T47D (cell line): ENCODE results near the gene IRAK2.

ENCODE experiments used
- DNase-seq, 2 experiments: peaks; one replicate each; pipeline versions ENCODE4 v3.0.0 to v3.0.0-alpha.2; 2011 to 2012; ENCODE audit warnings: low read depth in 1 of 2, low spot score in 1 of 2
- JUND ChIP-seq: IDR thresholded peaks from 2 replicates; pipeline ENCODE4 v1.6.1; 2012; ENCODE audit warnings: low read depth
- in situ Hi-C: cut with HindIII; loops from 2 replicates; pipeline ENCODE4 v1.10.0; 2016; ENCODE audit warnings: low sequenced_read_pairs, low pct_unique_long_range_greater_than_20kb

The IRAK2 gene

DNA sequence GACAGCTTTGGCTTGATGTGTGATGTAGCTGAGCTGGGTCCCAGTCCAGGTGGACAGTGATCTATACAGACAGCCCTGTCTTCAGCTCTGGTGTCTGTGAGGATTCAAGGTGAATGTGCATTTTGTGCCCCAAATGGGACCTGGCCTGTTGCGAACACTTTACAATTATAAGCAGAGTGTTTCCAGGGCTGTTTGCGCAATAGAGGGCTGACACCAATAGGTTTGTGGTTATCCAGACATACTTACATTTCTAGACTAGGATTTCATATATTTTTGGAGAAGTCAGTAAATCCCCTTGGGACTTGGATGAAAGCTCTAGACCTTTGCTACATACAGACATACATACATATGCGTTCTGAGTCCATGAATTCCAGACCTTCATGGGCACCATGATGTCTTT lies 79.3 kb downstream of the IRAK2 start:
- in situ Hi-C loops, result no loop called here
- no peak for DNase-seq
- no peak for TF ChIP-seq JUND

DNA sequence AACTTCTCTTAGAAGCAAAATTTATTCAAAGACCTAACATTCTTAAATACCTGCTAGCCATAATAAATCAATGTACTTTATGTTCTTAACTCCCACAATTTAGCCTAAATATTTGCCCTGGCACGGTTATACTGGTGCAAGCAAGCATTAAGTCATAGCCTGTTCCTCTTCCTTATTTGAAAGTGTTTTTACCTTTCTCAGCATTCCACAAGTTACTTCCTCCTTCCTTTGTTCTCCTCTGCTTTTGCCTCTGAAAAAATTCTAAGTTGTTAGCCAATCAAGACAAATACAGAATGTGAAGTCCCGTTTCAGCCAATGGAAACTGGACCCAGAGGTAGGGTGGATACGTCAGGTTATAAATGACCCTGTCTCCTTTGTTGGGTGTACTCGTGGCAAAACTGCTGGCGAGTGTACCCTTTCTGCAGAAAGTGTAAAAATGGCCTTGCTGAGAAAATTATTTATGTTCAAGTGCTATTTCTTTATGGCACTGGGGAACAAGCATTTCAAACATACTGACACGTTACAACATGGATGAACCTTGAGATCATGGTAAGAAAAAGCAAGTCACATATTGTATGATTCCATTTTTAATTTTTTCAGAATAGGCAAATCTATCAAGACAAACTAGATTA lies 80.5 kb downstream of the IRAK2 start:
- TF ChIP-seq JUND, result no peak
- no peak for DNase-seq
- in situ Hi-C loops, result no loop called here

DNA sequence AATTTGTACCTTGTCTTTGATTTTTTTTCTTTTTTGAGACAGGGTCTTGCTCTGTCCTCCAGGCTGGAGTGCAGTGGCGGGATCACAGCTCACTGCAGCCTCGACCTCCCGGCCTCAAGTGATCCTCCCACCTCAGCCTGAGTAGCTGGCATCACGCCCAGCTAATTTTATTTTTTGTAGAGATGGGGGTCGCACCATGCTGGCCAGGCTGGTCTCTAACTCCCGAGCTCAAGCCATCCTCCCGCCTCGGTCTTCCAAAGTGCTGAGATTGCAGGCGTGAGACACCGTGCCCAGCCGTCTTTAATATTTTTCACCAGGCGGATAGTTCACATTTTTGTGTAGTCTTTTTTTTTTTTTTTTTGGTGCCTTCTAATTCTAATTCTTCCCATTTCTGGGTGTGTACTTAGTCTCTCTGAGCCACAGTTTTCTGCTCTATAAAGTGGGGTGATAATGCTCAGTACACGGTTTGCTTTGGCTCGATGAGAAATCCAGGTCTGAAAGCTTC lies 83.0 kb downstream of the IRAK2 start:
- in situ Hi-C loops, result no loop called here
- no peak for DNase-seq
- no peak for TF ChIP-seq JUND

DNA sequence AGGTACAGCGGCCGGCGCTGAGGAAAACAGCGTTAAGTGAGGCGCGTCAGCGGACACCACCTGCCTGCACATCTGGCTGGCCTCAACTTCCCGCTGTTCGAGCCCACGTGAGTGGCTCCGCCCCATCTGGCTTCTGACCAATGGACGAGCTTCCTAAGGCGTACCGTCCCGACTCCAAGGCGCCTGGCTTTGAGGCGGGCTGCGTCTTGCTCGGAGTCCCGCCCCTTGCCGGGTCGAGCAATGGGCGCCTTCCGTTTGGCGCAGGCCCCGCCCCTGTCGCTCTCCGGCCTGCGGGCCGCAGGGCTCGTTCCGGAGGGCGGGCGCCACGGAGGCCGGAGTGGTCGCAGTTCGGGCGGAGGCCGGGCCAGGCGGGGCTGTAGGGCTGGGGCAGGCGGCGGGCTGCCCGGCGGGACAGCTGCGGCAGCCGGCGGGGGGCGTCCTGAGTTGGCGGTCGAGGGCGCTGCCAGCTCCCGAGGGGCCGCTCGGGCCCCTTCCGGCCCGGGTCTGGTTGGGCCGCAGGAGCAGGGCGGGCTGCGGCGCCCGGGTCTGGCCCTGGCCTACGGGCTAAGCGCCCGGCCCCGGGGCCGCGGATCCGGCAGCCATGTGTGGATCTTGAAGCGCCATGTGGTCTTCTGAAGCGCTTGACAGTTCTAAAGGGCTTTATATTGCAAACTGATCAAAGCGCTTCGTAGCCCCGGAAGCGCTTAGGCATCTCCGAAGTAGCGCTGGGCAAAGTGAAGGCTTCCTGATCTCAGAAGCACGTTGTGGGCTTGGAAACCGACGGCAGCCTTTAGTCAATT lies 83.7 kb downstream of the IRAK2 start, which contains the start of gene TATDN2:
TATDN2 (plus strand) TSS at position 276 of the 800 bp plus-strand sequence. CDS start 742 bp downstream, outside the sequence.
- no peak for TF ChIP-seq JUND
- in situ Hi-C loops, result no loop called here
- peak; percentile 98 to 99 for DNase-seq

DNA sequence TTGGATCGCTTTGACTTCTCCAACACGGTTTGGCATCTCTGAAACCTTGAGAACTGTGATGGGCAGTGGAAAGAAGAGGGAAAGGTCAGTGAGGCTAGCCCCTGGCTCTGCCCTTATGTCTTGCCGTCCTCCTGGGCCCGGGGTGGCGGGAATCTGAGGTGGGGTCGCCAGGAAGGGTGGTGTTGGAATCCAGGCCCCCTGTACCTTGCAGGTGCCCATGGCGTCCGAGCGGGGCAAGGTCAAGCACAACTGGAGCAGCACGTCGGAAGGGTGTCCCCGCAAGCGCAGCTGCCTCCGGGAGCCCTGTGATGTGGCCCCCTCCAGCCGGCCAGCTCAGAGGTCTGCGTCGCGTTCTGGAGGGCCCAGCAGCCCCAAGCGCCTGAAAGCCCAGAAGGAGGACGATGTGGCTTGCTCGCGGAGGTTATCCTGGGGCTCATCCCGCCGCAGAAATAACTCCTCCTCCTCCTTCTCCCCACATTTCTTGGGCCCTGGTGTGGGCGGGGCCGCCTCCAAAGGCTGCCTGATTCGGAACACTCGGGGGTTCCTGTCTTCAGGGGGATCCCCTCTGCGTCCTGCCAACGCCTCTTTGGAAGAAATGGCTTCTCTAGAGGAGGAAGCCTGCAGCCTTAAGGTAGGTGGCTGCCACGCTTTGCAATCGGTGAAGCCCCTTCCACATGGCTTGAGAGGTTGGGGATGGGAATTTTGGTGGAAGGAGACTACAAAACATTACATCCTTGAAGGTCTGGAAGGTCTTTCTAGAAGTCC lies 84.4 kb downstream of the IRAK2 start:
- in situ Hi-C loops, result no loop called here
- DNase-seq, result peak; percentile 9 to 35
- TF ChIP-seq JUND, result no peak

DNA sequence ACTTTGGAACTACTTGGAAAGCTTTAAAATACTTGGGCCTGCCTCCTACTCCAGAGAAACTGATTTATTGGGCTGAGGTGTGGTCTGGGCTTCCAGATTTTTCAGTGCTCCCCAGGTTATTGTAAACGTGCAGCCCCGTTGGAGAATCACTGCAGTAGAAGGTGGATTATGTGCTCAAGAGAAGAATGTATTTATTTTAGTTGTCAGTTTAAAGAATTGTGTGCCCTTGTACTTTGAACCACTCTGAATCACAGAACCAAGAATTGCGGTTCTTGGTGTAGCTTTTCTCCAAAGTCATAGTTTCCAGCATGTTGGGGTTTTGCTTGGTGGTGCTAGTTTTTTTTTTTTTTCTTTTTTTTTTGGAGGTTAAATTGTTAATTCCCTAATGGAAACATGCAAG lies 85.1 kb downstream of the IRAK2 start:
- no peak for TF ChIP-seq JUND
- DNase-seq, result no peak
- in situ Hi-C loops, result no loop called here

DNA sequence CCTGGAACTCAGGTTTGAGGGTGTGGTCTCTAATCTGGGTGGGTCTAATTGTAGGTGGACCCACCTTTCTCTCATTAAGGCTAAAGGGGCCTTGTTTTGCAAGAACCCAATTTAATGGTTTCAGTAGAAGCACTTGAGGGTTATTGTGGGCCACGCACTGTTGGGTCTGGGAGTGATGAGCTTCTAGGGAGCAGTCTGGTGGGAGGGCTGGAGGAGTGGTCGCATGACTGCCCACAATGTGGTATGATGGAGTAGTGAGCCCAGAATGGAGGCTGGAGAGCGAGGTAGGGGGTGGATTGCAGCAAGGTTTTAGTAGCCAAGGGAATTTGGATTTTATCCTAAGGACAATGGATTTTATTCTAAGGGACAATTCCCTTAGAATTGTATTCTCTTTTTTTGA lies 86.3 kb downstream of the IRAK2 start:
- DNase-seq, result no peak
- in situ Hi-C loops, result no loop called here
- TF ChIP-seq JUND, result no peak

DNA sequence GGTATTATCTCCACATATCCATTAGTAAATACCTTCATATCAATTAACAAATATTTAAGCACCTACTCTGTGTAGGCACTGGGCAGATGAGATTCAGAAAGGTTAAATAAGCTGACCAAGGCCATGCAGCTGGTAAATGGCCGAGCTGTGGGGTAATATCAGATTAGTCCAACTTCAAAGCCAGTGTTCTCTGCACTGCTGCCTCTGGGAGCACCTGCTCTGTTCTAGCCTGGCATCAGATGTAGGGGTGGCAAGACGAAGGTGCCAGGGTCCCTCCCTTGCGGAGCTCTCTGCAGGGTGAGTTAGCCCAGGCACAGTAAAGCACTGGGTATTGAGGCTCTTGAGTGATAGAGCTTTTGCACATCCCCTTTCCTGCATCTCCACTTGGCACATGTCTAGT lies 89.0 kb downstream of the IRAK2 start:
- no peak for TF ChIP-seq JUND
- no peak for DNase-seq
- in situ Hi-C loops, result no loop called here

DNA sequence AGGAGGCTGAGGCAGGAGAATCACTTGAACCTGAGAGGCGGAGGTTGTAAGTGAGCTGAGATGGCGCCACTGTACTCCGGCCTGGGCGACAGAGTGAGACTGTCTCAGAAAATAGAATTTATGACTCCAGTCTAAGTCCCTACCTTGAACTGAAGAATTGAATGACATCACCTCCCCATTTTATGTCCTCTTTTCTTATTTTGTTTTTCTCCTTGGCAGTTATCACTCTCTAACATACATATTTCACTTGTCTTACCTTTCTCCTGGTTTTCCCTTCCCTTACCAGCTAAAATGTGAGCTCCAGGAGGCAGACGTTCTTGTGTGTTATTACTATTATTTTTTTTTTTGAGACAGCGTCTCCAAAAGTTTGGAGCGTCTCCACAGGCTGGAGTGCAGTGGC lies 91.1 kb downstream of the IRAK2 start:
- in situ Hi-C loops, result no loop called here
- TF ChIP-seq JUND, result no peak
- no peak for DNase-seq

DNA sequence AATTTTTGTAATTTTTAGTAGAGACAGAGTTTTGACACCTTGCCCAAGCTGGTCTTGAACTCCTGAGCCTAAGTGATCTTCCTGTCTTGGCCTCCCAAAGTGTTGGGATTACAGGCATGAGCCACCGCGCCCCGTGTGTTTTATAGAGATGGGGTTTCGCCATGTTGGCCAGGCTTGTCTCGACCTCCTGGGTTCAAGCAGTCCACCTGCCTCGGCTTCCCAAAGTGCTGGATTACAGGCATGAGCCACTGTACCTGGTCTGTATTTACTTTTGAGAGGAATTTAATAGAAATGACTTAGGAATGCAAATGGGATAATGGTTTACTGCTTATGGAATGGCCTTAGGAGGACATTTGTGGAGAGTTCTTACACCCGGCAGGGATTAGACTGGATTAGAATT lies 94.3 kb downstream of the IRAK2 start:
- TF ChIP-seq JUND, result no peak
- no peak for DNase-seq
- in situ Hi-C loops, result no loop called here

DNA sequence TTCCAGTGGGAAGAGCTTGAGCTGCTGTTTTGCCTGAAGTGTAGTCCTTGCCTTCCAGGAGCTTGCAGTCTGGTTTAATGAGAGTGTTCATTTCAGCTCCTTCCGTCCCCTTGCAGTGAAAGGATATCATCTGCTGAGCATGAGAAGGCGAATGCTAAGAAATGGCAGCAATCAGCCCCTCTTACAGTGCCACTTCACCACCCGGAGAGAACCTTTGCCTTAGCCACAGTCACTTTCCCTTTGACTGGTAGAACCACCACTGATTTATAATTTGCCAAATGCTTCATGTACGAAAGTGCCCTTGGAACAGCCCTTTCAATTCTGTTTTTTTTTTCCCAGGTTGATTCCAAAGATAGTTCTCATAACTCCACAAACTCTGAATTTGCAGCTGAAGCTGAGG lies 95.1 kb downstream of the IRAK2 start:
- in situ Hi-C loops, result no loop called here
- no peak for DNase-seq
- no peak for TF ChIP-seq JUND

DNA sequence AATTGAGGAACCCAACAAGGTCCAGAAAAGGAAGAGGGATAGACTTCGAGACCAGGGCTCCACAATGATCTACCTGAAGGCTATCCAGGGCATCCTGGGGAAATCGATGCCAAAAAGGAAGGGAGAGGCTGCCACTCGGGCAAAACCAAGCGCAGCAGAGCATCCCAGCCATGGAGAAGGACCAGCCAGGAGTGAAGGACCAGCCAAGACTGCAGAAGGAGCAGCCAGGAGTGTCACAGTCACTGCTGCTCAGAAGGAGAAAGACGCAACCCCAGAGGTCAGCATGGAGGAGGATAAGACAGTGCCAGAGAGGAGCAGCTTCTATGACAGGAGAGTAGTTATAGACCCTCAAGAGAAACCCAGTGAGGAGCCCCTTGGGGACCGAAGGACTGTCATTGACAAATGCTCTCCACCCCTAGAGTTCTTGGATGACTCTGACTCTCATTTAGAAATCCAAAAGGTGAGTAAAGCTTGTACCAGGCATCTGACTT lies 95.5 kb downstream of the IRAK2 start:
- in situ Hi-C loops, result no loop called here
- no peak for DNase-seq
- TF ChIP-seq JUND, result no peak
